Fibroblast of pulmonary artery (primary cell): Measurements from ENCODE around the gene SIVA1.

Source experiments
- DNase-seq: peaks from one replicate; pipeline ENCODE4 v3.0.0-alpha.2; 2010; ENCODE audit warnings: low read depth
- H3K4me3 ChIP-seq: replicated peaks from 2 replicates; pipeline ENCODE4 v1.5.1; 2011; ENCODE audit warnings: low read depth, mild to moderate bottlenecking, control low read depth, low read length, moderate library complexity
- CTCF ChIP-seq: IDR thresholded peaks from 2 replicates; pipeline ENCODE4 v1.5.1; 2011; ENCODE audit warnings: mild to moderate bottlenecking, control low read depth, low read length, inconsistent platforms; ENCODE audit errors: missing control alignments

SIVA1 gene

GRCh38 chr14:104800015-104800770 is 47.2 kb downstream of the SIVA1 start:
- H3K4me3 ChIP-seq, result peak overlapping the region; percentile 59
- peak; percentile 7 for TF ChIP-seq CTCF
- peak; percentile 73 for DNase-seq

- peak within 1 kb of the TSS; percentile 59 for H3K4me3 ChIP-seq
- no peak for TF ChIP-seq CTCF
- DNase-seq, result peak; percentile 48
These were observed 48.0 kb downstream of the SIVA1 start, which contains the start of gene ZBTB42 for GRCh38 chr14:104800771-104801519. ZBTB42 (plus strand) TSS chr14:104801101; CDS start chr14:104801198, 97 bp downstream.

GRCh38 chr14:104801520-104802393 is 48.8 kb downstream of the SIVA1 start:
- no peak for TF ChIP-seq CTCF
- peak overlapping the region; percentile 59 for H3K4me3 ChIP-seq
- DNase-seq, result no peak

- no peak for TF ChIP-seq CTCF
- no peak overlapping the region for H3K4me3 ChIP-seq
- no peak for DNase-seq
These were observed 49.6 kb downstream of the SIVA1 start for GRCh38 chr14:104802394-104803184.

- TF ChIP-seq CTCF, result no peak
- no peak for DNase-seq
- H3K4me3 ChIP-seq, result no peak overlapping the region
These were observed 50.4 kb downstream of the SIVA1 start for GRCh38 chr14:104803280-104803911.
